ENCODE measurements around the gene EYA3. TPM values are rescaled to one million over a fixed set of nuclear protein-coding genes. Genes with fewer than 3 reads are reported as not detected.

Gene EYA3
- total and polyA plus RNA-seq, 2 donors from 2014 or later, result 10.2 to 32.0 TPM

DNA sequence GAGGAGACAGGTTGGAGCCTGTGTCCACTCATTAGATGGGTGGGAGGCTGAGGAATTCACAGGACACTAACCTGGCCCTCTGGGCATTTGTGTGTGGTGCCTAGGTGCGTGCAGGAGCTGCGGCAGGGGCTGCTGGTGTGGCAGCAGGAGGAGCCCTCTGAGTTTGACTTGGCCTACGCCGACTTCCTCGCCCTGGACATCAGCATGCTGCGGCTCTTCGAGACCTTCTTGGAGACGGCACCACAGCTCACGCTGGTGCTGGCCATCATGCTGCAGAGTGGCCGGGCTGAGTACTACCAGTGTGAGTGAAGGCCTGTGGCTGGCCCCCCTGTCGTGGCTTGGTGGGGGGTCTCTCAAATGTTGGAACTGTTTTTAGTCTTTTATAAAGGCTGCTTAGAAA is 125.0 kb downstream of the EYA3 start:
- TF ChIP-seq, protein P1, sequence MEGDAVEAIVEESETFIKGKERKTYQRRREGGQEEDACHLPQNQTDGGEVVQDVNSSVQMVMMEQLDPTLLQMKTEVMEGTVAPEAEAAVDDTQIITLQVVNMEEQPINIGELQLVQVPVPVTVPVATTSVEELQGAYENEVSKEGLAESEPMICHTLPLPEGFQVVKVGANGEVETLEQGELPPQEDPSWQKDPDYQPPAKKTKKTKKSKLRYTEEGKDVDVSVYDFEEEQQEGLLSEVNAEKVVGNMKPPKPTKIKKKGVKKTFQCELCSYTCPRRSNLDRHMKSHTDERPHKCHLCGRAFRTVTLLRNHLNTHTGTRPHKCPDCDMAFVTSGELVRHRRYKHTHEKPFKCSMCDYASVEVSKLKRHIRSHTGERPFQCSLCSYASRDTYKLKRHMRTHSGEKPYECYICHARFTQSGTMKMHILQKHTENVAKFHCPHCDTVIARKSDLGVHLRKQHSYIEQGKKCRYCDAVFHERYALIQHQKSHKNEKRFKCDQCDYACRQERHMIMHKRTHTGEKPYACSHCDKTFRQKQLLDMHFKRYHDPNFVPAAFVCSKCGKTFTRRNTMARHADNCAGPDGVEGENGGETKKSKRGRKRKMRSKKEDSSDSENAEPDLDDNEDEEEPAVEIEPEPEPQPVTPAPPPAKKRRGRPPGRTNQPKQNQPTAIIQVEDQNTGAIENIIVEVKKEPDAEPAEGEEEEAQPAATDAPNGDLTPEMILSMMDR (IDR thresholded peaks at IDR 0.05; ENCODE audit: borderline replicate concordance, extremely low read depth, insufficient read depth), result no peak
- Histone ChIP-seq H3K27ac (ENCODE audit: low read depth in 2 of 2, low read length in 2 of 2) (no peak overlapping the region), H3K9ac (ENCODE audit: low read length in 3 of 3) (no peak overlapping the region), H3K9me3 (ENCODE audit: control insufficient read depth in 2 of 3, insufficient read depth in 1 of 3, low read length in 3 of 3) (no peaks in the 10 kb centered on the region), H3K4me3 (ENCODE audit: low read length in 3 of 3) (no peak overlapping the region), H3K36me3 (ENCODE audit: control insufficient read depth in 2 of 3, insufficient read depth in 3 of 3, low read length in 3 of 3) (peaks cover 0 to 14% (median 5%) of the 10 kb centered on the region in 3 donors), H3K27me3 (ENCODE audit: control insufficient read depth, insufficient read depth, low read length) (no peaks in the 10 kb centered on the region), H3K4me1 (ENCODE audit: control insufficient read depth in 2 of 3, insufficient read depth in 2 of 3, low read depth in 1 of 3, low read length in 3 of 3) (peaks cover 0 to 12% (median 0%) of the 10 kb centered on the region in 3 donors)
- FAIRE-seq, result no peak
- peak in 1 of 5 donors; percentile 66 for DNase-seq
- intact Hi-C loops (cut with DNase I), result no loop called here

DNA sequence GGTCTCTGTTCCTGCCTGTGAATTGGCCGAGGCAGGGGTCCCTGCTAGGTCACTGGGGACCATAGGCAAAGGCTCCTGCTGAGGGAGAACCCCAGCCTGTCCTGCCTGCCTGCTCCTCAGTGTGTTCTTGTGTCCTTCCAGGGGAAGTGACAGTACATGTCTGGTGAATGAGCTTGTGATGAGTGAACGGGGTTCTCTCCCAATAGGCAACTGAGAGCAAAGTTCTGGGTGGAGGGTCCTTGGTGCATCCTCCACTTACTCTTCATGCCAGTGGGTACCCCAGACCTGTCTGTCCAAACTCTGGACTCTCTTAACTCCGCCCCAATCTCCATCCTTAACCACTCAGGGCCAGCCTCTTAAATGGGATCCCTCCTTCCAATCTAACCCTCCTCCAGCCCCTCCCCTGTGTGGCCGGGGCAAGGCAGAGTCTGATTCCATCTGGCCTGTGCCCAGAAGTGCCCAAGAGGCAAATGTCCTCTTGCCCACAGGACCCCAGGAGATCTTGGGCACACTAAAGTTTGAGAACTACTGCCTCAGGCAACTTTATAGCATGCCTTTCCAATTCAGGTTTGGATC is 126.7 kb downstream of the EYA3 start:
- FAIRE-seq (no peak), DNase-seq (no peak)
- intact Hi-C loops (cut with DNase I), result no loop called here
- Histone ChIP-seq H3K4me1 (ENCODE audit: control insufficient read depth in 2 of 3, insufficient read depth in 2 of 3, low read depth in 1 of 3, low read length in 3 of 3) (peaks cover 0 to 12% (median 0%) of the 10 kb centered on the region in 3 donors), H3K9ac (ENCODE audit: low read length in 3 of 3) (no peak overlapping the region), H3K36me3 (ENCODE audit: control insufficient read depth in 2 of 3, insufficient read depth in 3 of 3, low read length in 3 of 3) (peaks cover 0 to 9% (median 2%) of the 10 kb centered on the region in 3 donors), H3K27ac (ENCODE audit: low read depth in 2 of 2, low read length in 2 of 2) (no peak overlapping the region), H3K27me3 (ENCODE audit: control insufficient read depth, insufficient read depth, low read length) (no peaks in the 10 kb centered on the region), H3K9me3 (ENCODE audit: control insufficient read depth in 2 of 3, insufficient read depth in 1 of 3, low read length in 3 of 3) (no peaks in the 10 kb centered on the region), H3K4me3 (ENCODE audit: low read length in 3 of 3) (no peak overlapping the region)
- TF ChIP-seq, protein P1 (IDR thresholded peaks at IDR 0.05; ENCODE audit: borderline replicate concordance, extremely low read depth, insufficient read depth), result no peak

DNA sequence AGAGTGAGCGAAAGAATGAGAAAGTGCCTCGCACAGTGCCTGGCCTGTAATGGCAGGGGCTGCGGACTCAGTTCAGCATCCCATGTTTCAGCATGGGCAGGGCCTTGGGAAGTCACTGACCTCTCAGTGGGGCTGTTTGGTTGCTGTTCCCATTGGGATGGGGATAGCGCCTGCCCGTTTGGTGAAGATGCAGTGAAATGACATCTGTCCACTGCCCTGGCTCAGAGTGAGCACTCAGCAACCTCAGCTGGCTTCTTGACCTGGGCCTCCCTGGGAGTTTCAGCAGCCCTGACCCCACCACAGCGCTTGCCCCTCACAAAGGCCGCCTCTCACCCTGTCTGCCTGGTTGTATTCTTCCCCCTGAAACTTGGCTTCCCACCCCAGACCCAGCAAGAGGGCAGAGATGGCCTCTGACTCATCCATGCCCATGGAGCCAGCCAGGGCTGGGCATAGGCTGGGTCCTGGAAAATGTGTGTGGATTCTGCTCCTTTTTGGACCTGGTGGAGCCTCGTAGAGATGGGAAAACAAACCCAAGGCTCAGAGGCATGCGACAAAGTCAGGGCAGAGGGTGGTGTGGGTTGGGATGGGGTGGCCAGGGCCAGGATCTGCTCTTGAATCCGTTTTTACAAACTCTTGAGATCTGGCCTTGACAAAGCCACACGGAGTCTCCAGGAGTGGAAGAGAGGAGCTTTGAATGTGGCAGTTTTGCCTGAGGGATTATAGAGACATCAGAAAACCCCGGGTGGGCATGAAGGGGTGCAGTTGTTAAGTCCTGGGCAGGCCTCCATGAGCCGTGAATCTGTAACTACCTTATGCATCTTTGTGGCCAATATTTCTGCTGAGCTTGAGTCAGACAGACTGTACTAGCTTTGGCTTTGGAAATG is 127.4 kb downstream of the EYA3 start:
- FAIRE-seq (no peak), DNase-seq (no peak)
- TF ChIP-seq, protein P1 (IDR thresholded peaks at IDR 0.05; ENCODE audit: borderline replicate concordance, extremely low read depth, insufficient read depth), result no peak
- intact Hi-C loops (cut with DNase I), result no loop called here
- Histone ChIP-seq H3K9ac (ENCODE audit: low read length in 3 of 3) (peak overlapping the region in 2 of 3 donors; percentile 6 to 70), H3K9me3 (ENCODE audit: control insufficient read depth in 2 of 3, insufficient read depth in 1 of 3, low read length in 3 of 3) (no peaks in the 10 kb centered on the region), H3K27ac (ENCODE audit: low read depth in 2 of 2, low read length in 2 of 2) (peak overlapping the region; percentile 84 to 96), H3K4me1 (ENCODE audit: control insufficient read depth in 2 of 3, insufficient read depth in 2 of 3, low read depth in 1 of 3, low read length in 3 of 3) (peaks cover 0 to 12% (median 0%) of the 10 kb centered on the region in 3 donors), H3K4me3 (ENCODE audit: low read length in 3 of 3) (peak overlapping the region; percentile 67 to 73 (median 68)), H3K27me3 (ENCODE audit: control insufficient read depth, insufficient read depth, low read length) (no peaks in the 10 kb centered on the region), H3K36me3 (ENCODE audit: control insufficient read depth in 2 of 3, insufficient read depth in 3 of 3, low read length in 3 of 3) (peaks cover 0 to 9% (median 0%) of the 10 kb centered on the region in 3 donors)

All from kidney (tissue), 14 donors.